IMR-90 (cell line): ENCODE results near the gene PLPP4.

Experiments used
- BHLHE40 ChIP-seq: fragments of 150-350 bp; IDR thresholded peaks from 2 replicates; pipeline ENCODE4 v1.6.1; 2016; ENCODE audit warnings: mild to moderate bottlenecking, low read depth, low read length
- CEBPB ChIP-seq: IDR thresholded peaks from 2 replicates; pipeline ENCODE4 v1.6.1; 2012; ENCODE audit warnings: low read depth, low read length, improper control_type of control experiment
- FOS ChIP-seq: fragments of 150-350 bp; IDR thresholded peaks from 2 replicates; pipeline ENCODE4 v1.6.1; 2016; ENCODE audit warnings: low read depth, low read length
- MAZ ChIP-seq: IDR thresholded peaks from 2 replicates; pipeline ENCODE4 v1.6.1; 2012; ENCODE audit warnings: low read depth, mild to moderate bottlenecking, low read length, improper control_type of control experiment, moderate library complexity, borderline replicate concordance
- MXI1 ChIP-seq: IDR thresholded peaks from 2 replicates; pipeline ENCODE4 v1.6.1; 2012; ENCODE audit warnings: low read depth, mild to moderate bottlenecking, low read length, moderate library complexity, borderline replicate concordance
- POLR2A ChIP-seq: IDR thresholded peaks from 2 replicates; pipeline ENCODE4 v1.6.1; 2012; ENCODE audit warnings: mild to moderate bottlenecking, low read depth, low read length
- RAD21 ChIP-seq: IDR thresholded peaks from 2 replicates; pipeline ENCODE4 v1.6.1; 2012; ENCODE audit warnings: low read length, improper control_type of control experiment
- RCOR1 ChIP-seq: IDR thresholded peaks from 2 replicates; pipeline ENCODE4 v1.6.1; 2012; ENCODE audit warnings: mild to moderate bottlenecking, low read length, improper control_type of control experiment; ENCODE audit not compliant: insufficient replicate concordance
- SMC3 ChIP-seq: fragments of 150-350 bp; IDR thresholded peaks from 2 replicates; pipeline ENCODE4 v1.6.1; 2016; ENCODE audit warnings: low read depth, mild to moderate bottlenecking, antibody characterized with exemption, low read length, moderate library complexity
- TF ChIP-seq, protein P1 (sequence below): conservative IDR thresholded peaks from 2 replicates; pipeline ENCODE4 v1.5.1; 2012; ENCODE audit warnings: mild to moderate bottlenecking, low read depth, low read length, improper control_type of control experiment
- TF ChIP-seq, protein P2 (sequence below): fragments of 150-350 bp; IDR thresholded peaks from 2 replicates; pipeline ENCODE4 v1.6.1; 2017; ENCODE audit warnings: mild to moderate bottlenecking, antibody characterized with exemption, low read length, low read depth

DNA sequence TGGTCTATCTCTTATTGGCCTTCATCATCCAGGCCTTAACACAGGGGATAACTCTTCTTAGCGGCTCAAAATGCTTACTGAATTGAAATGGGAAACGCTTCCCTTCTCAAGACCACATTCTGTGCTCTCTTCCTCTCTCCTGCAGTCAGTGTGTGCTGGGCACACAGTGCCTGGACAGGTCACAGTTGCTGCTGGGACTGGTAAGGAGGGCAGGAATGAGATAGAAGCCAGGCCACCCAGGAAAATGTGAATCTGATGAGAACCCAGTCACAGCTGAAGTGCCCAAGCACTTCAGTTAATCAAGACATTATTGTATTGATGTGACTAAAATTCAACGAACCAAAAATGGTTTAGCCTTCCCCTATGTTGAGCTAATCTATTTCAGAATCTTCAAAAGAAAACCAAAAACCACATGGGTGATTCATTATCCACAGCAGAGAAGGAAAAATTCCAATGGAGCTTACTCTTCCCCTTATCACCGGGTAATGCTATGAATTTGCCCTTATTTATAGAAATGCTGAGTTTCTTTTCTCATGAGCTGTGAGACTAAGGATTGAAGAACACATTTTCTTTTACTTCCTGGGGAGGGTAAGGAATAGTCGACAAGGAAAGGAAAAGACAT is 41.2 kb upstream of the PLPP4 start:
- TF ChIP-seq, protein P1, sequence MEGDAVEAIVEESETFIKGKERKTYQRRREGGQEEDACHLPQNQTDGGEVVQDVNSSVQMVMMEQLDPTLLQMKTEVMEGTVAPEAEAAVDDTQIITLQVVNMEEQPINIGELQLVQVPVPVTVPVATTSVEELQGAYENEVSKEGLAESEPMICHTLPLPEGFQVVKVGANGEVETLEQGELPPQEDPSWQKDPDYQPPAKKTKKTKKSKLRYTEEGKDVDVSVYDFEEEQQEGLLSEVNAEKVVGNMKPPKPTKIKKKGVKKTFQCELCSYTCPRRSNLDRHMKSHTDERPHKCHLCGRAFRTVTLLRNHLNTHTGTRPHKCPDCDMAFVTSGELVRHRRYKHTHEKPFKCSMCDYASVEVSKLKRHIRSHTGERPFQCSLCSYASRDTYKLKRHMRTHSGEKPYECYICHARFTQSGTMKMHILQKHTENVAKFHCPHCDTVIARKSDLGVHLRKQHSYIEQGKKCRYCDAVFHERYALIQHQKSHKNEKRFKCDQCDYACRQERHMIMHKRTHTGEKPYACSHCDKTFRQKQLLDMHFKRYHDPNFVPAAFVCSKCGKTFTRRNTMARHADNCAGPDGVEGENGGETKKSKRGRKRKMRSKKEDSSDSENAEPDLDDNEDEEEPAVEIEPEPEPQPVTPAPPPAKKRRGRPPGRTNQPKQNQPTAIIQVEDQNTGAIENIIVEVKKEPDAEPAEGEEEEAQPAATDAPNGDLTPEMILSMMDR: no peak
- TF ChIP-seq POLR2A (no peak), BHLHE40 (no peak), RAD21 (no peak), MXI1 (no peak), CEBPB (no peak), RCOR1 (no peak), FOS (no peak), SMC3 (no peak), MAZ (no peak)
- TF ChIP-seq, protein P2, sequence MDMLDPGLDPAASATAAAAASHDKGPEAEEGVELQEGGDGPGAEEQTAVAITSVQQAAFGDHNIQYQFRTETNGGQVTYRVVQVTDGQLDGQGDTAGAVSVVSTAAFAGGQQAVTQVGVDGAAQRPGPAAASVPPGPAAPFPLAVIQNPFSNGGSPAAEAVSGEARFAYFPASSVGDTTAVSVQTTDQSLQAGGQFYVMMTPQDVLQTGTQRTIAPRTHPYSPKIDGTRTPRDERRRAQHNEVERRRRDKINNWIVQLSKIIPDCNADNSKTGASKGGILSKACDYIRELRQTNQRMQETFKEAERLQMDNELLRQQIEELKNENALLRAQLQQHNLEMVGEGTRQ: no peak
